HepG2 (cell line): ENCODE measurements around the gene PRKAG3.

ENCODE experiments used
- ATF6 ChIP-seq: sonication (generic); formaldehyde crosslinking; conservative IDR thresholded peaks from 2 replicates; pipeline ENCODE4 v1.4.0; 2020; ENCODE audit warnings: missing genetic modification reagents
- BRF2 ChIP-seq: sonication (generic); formaldehyde crosslinking; IDR thresholded peaks from 2 replicates; pipeline ENCODE4 v1.8.1; 2022; ENCODE audit warnings: mild to moderate bottlenecking, missing genetic modification reagents
- CCAR2 ChIP-seq: fragments of 200-400 bp; formaldehyde crosslinking; optimal IDR thresholded peaks from 2 replicates; pipeline ENCODE3; 2018; ENCODE audit warnings: low read depth, mild to moderate bottlenecking, low read length, moderate library complexity
- CHD4 ChIP-seq: fragments of 200-600 bp; sonication (generic); IDR thresholded peaks from 2 replicates; pipeline ENCODE4 v1.7.0; 2017; ENCODE audit warnings: mild to moderate bottlenecking, low read length, borderline replicate concordance
- MAFK ChIP-seq, 2 experiments: IDR thresholded peaks in 1 of 2; conservative IDR thresholded peaks in 1 of 2; 2 replicates each; pipeline ENCODE4 v1.6.1; 2011; ENCODE audit warnings: improper control_type of control experiment in 2 of 2, low read length in 2 of 2
- PBX3 ChIP-seq: sonication (generic); formaldehyde crosslinking; IDR thresholded peaks from 2 replicates; pipeline ENCODE4 v1.8.1; 2023; ENCODE audit warnings: missing genetic modification reagents, inconsistent platforms, borderline replicate concordance
- SMAD1 ChIP-seq: sonication (generic); formaldehyde crosslinking; IDR thresholded peaks from 2 replicates; pipeline ENCODE4 v1.4.0; 2020; ENCODE audit warnings: missing genetic modification reagents, low read depth, mild to moderate bottlenecking, borderline replicate concordance
- ZNF430 ChIP-seq: sonication (generic); formaldehyde crosslinking; IDR thresholded peaks from 2 replicates; pipeline ENCODE4 v1.9.0; 2021; ENCODE audit warnings: mild to moderate bottlenecking, missing genetic modification reagents

DNA sequence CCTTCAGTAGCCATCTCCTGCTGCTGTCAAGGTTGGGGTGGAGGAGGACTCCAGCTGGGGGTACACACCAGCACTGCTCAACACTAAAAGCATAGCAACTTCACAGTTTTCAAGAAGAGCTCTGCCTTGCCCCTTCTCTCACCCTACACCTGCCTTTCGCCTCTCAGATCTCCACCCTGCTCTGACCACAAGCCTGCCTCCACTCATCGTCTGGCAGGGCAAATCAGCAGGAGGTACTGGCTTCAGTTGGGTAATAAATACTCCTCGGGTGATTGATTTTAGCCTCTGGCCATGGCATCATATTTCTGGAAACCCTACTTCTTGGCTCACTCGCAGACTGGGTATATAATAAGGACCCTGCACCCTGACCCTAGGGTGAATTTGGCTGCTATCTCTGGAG lies 3.1 kb upstream of the PRKAG3 start:
- TF ChIP-seq ZNF430 (no peak), PBX3 (no peak), ATF6 (CRISPR knock-in tag) (no peak), BRF2 (no peak), SMAD1 (CRISPR knock-in tag) (no peak), CHD4 (no peak), CCAR2 (no peak), MAFK (conservative IDR thresholded peaks at IDR 0.05 in 1 of 2, IDR thresholded peaks at IDR 0.05 in 1 of 2; ENCODE audit: low read length in 2 of 2) (no peak)
